ENCODE data around the gene TREM1.

- TF ChIP-seq CTCF (IDR thresholded peaks at IDR 0.05; ENCODE audit: low read length): no peak
- no peak for TF ChIP-seq EZH2 (IDR thresholded peaks at IDR 0.05; ENCODE audit: borderline replicate concordance, low read length)
These were observed 2.9 kb downstream of the TREM1 start for GRCh38 chr6:41283600-41283999.

Measured in OCI-LY1 (cell line).